ACC112 (cell line): Measurements from ENCODE around the gene PDE9A.
A peak's percentile ranks its signal among the peaks of the same experiment; 100 is the strongest.

Experiments
- H2AFZ ChIP-seq: fragments of 200-600 bp; sonication (generic); one replicate; pipeline ENCODE4 v1.6.0; 2017; ENCODE audit warnings: antibody characterized with exemption, low read length; ENCODE audit not compliant: unreplicated experiment
- H3K27ac ChIP-seq: fragments of 200-600 bp; sonication (generic); 2 replicates; pipeline ENCODE4 v1.5.1; 2014; ENCODE audit warnings: low read depth, mild to moderate bottlenecking, antibody characterized with exemption, low read length, moderate library complexity
- H3K27me3 ChIP-seq: fragments of 200-600 bp; sonication (generic); 2 replicates; pipeline ENCODE4 v1.6.1; 2014; ENCODE audit warnings: mild to moderate bottlenecking, antibody characterized with exemption, low read length, moderate library complexity, mixed read lengths; ENCODE audit not compliant: insufficient read depth
- H3K36me3 ChIP-seq: fragments of 200-600 bp; sonication (generic); 2 replicates; pipeline ENCODE4 v1.6.1; 2016; ENCODE audit warnings: mild to moderate bottlenecking, antibody characterized with exemption, low read length, moderate library complexity, mixed read lengths; ENCODE audit not compliant: insufficient read depth
- H3K4me1 ChIP-seq: fragments of 200-600 bp; sonication (generic); one replicate; pipeline ENCODE4 v1.6.1; 2016; ENCODE audit warnings: low read length, mixed read lengths; ENCODE audit not compliant: insufficient read depth, unreplicated experiment, control insufficient read depth
- H3K4me3 ChIP-seq: fragments of 200-600 bp; sonication (generic); 2 replicates; pipeline ENCODE4 v1.5.1; 2014; ENCODE audit warnings: mild to moderate bottlenecking, low read depth, low read length
- H3K79me2 ChIP-seq: fragments of 200-600 bp; sonication (generic); one replicate; pipeline ENCODE4 v1.6.0; 2016; ENCODE audit warnings: low read length; ENCODE audit not compliant: control insufficient read depth, unreplicated experiment, insufficient read depth

Gene PDE9A

DNA sequence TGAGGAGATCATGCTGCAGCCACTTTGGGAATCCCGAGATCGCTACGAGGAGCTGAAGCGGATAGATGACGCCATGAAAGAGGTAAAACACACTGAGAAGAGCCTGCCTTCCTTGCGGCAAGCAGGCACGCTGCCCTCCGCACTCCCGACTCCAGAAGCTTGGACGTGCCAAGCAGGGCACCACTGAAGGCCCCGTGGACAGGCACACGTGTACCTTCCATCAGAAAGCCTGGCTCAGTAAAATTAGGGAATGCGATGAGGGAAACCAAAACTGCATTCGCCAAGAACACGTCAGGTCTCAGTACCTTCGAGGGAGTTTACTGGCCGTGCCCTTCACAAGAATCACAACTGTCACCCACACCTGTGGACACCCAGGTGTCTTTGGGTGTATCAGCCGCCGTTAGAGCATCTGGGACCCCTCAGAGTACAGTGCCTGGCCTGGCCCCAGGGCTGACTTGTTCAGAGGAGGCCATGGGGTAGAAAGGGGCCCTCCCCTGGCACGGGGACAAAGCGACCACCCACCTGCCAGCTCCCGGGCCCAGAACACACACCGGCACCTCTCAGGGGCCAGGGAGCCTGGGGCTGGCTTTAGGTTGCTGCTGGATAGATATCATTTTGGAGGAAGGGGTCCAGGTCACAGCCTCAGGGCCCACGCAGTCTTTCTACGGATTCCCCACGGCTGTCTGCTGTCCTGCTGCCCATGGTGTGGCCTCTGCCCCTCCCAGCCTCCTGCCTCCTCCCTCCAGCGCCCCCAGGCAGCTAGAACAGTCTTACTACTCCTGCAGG, 117.5 kb downstream of the PDE9A start:
- H3K36me3 ChIP-seq = no peaks in the 10 kb centered on the region

DNA sequence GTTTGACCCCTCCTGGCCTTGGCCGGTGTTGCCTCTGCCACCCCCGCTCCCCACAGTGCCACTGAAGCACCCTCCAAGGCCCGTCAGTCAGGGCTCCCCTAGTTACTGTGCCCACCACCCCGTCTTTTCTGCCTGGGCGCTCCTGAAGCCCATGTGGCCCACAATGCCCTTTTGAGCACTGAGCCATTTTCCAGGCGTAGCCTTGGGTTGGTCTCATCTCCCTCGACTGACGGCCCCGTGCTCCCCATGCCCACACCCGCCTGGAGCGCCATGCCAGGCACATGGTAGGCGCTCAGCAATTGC, 118.0 kb downstream of the PDE9A start:
- no peaks in the 10 kb centered on the region for H3K4me1 ChIP-seq
- no peaks in the 10 kb centered on the region for H3K27me3 ChIP-seq
- no peaks in the 10 kb centered on the region for H3K36me3 ChIP-seq
- no peaks in the 10 kb centered on the region for H3K79me2 ChIP-seq
- H3K27ac ChIP-seq = no peak overlapping the region
- H3K4me3 ChIP-seq = no peak overlapping the region
- H2AFZ ChIP-seq = no peak overlapping the region

More for the DNA sequence above, 117.5 kb downstream of the PDE9A start:
- Histone ChIP-seq H3K27me3 (no peaks in the 10 kb centered on the region), H2AFZ (no peak overlapping the region), H3K4me3 (no peak overlapping the region), H3K27ac (no peak overlapping the region), H3K79me2 (no peaks in the 10 kb centered on the region), H3K4me1 (no peaks in the 10 kb centered on the region)

GRCh38 chr21:42775123-42775522, 121.7 kb downstream of the PDE9A start:
- Histone ChIP-seq H3K4me1 (no peaks in the 10 kb centered on the region), H3K79me2 (no peaks in the 10 kb centered on the region), H3K4me3 (no peak overlapping the region), H2AFZ (no peak overlapping the region), H3K36me3 (no peaks in the 10 kb centered on the region), H3K27ac (no peak overlapping the region), H3K27me3 (peaks cover 10% of the 10 kb centered on the region)

DNA sequence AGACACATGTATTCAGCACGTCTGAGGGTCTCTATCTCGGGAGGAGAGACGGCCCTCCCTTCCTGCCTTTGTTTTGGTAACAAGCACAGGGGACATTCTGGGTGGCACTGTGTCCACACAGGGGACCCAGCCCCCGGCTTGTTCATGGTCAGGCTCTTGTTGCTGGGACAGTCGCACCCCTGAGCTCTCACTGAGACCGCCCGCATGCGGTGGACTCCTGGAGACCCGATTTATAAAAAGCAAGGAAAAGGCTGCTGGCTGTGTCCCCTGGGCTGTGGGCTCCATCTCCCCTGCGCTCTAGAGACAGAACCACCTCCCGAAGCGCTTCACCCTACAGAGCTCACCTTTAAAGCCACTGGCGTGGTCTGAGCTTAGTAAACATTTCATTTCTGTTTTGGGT, 122.5 kb downstream of the PDE9A start:
- Histone ChIP-seq H2AFZ (no peak overlapping the region), H3K27ac (no peak overlapping the region), H3K79me2 (no peaks in the 10 kb centered on the region), H3K4me3 (no peak overlapping the region), H3K4me1 (no peaks in the 10 kb centered on the region), H3K36me3 (no peaks in the 10 kb centered on the region), H3K27me3 (peaks cover 18% of the 10 kb centered on the region)

DNA sequence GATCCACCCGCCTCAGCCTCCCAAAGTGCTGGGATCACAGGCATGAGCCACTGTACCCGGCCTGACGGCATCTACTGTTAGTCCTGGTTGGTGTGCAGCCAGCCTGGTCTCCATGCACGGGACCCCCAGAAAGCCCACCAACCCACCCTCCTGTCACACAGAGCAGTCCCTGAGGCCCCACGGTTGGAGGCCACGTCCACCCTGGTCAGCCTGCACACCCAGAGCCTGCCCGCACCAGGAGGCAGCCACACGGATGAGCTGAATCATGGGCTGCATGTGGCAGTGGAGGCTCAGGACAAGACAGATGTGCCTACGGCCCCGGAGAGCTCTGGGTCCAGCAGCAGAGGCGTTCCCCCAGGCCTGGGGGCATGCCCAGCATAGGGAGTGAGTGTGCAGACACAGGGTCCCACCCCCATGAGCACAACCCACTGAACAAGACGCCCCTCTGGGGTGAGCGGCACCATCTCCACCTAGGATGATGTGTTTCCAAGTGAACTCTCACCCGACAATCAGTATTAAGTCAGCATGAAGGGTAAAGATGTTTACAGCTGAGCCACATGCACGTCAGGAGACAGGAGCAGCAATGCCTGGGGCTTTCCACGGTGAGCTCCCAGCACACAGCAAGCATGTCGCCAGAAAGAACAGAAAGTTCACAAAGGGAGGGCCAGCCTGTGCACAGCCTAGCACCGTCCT, 123.8 kb downstream of the PDE9A start:
- Histone ChIP-seq H3K79me2 (no peaks in the 10 kb centered on the region), H2AFZ (no peak overlapping the region), H3K4me3 (no peak overlapping the region), H3K27me3 (peaks cover 29% of the 10 kb centered on the region), H3K27ac (no peak overlapping the region), H3K4me1 (no peaks in the 10 kb centered on the region), H3K36me3 (no peaks in the 10 kb centered on the region)

DNA sequence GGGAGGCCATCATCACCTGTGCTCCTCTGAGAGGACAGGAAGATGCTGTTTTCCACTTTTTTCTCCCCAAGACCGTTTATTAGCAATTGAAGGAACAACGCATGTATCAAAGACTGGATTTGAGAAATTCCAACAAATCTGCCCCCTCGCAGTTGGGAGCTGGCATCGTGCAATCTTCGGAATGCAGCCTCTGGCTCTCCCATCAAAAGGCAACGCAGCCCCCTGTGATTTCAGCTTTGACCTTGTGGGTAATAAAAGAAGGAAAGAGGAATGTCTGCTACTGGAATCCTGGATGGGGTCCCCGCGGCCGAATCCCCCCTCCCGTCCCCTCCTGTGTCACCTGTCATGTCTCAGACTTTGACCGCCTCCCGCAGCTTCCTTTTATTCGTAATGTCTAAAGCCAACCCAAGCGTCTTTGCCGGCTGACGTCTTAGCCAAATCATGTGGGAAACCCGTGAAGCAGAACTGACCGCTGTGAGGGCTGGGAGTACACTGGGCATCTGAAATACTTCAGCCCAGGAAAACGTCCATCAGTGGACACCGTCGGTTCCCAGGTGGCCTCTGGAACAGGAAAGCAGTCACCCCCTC, 124.4 kb downstream of the PDE9A start:
- H3K27me3 ChIP-seq = peaks cover 36% of the 10 kb centered on the region
- H3K4me1 ChIP-seq = no peaks in the 10 kb centered on the region
- no peak overlapping the region for H3K27ac ChIP-seq
- no peaks in the 10 kb centered on the region for H3K79me2 ChIP-seq
- H2AFZ ChIP-seq = no peak overlapping the region
- no peak overlapping the region for H3K4me3 ChIP-seq
- H3K36me3 ChIP-seq = no peaks in the 10 kb centered on the region

- no peaks in the 10 kb centered on the region for H3K79me2 ChIP-seq
- H3K4me1 ChIP-seq = no peaks in the 10 kb centered on the region
- H3K27me3 ChIP-seq = peaks cover 38% of the 10 kb centered on the region
- H2AFZ ChIP-seq = no peak overlapping the region
- no peak overlapping the region for H3K4me3 ChIP-seq
- H3K27ac ChIP-seq = no peak overlapping the region
- no peaks in the 10 kb centered on the region for H3K36me3 ChIP-seq
Observed at GRCh38 chr21:42779431-42779861, 126.0 kb downstream of the PDE9A start.

DNA sequence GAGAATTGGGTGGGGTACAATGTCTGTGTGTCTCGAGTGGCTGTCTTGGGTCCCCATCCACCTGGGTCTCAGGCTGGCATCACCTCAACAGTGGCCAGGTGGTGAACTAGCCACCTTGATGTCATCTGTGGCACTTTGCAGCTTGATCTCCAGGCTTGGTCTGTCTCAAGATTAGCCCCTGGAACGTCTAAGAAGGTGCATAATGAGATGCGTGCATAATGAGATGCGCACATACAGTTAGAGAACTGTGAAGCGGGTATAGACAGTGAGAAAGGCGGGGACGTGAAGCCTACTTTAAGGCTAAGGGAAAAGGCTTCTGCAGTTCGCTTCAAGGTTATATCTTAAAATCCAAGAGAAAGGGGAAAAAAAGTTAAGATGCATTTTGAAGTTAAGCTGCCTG, 127.2 kb downstream of the PDE9A start:
- Histone ChIP-seq H3K27ac (no peak overlapping the region), H2AFZ (no peak overlapping the region), H3K4me1 (no peaks in the 10 kb centered on the region), H3K4me3 (peak overlapping the region; percentile 63; the same call in 1 of the 2 replicates), H3K36me3 (no peaks in the 10 kb centered on the region), H3K79me2 (no peaks in the 10 kb centered on the region), H3K27me3 (peaks cover 45% of the 10 kb centered on the region)

DNA sequence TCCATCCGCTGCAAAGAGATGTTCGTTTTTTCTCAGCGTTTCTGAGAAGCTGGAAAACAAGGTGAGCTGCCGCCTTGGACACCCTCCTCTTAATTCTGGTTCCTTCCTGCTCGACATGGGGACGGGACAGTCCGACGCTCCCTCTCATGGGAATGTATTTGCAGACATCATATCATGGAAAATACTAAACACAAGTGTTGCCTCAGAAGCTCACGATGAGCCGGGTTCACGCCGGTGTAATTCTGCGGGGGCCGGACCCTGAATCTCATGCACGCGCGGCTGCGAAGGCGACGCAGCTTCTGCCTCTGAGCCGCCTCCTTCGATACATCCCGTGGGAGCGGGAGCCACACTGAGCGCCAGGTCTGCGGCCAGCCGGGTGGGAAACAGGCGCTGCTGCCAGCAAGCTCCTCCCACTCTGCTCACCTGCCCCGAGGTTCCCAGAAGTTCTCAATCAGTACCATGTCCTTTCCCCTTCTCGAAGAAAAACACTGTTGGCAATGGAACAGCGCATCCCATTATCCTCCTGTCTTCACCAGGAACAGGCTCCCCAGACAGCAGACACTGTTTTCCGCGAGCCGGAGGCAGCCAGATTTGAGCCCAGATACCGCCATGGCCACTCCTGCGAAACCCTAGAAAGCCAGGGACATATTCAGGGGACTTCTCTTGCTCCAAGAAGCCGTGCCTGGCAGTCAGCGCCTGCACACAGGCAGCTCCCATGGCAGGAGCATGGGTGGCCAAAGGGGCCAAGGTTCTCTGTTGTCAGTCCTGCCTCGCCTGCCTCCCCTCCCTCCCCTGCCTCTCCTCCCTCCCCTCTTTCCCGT, 127.9 kb downstream of the PDE9A start:
- Histone ChIP-seq H2AFZ (peak overlapping the region; percentile 67), H3K4me3 (peak overlapping the region; percentile 63), H3K4me1 (no peaks in the 10 kb centered on the region), H3K27me3 (peaks cover 52% of the 10 kb centered on the region), H3K27ac (no peak overlapping the region), H3K36me3 (no peaks in the 10 kb centered on the region), H3K79me2 (no peaks in the 10 kb centered on the region)

DNA sequence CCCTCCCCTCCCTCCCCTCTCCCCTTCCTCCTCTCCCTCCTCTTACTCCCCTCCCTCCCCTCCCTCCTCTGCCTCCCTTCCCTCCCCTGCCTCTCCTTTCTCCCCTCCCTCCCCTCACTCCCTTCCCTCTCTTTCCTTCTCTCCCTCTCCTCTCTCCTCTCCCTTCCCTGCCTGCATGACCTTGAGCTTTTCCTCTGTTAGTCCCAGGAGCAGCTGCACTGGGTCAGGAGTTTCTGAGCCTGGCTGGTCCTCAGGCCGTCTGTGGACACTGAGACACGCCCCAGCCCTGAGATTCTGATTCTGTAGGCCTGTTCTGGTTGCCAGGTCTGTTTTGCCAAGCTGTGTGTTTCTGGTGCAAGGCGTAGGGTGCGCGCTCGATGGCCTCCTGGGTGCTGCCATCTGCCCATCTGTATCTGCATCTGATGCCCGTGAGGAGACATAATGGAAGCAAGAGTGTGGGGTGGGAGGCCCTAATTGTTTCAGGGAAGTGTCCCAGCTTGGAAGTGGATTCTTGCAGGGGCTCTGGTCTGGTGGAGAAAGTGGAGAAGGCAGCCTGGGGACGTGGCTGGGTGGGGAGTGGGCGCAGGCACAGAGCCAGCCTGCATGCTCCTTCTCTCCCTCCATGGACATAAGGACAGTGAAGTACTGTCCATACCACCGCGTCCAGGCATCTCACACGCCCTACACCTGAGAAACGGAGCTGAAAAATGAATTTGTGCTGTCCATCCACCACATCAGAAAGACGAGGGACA, 128.7 kb downstream of the PDE9A start:
- Histone ChIP-seq H3K27me3 (peaks cover 60% of the 10 kb centered on the region), H2AFZ (no peak overlapping the region), H3K36me3 (no peaks in the 10 kb centered on the region), H3K27ac (no peak overlapping the region), H3K4me3 (no peak overlapping the region), H3K4me1 (no peaks in the 10 kb centered on the region), H3K79me2 (no peaks in the 10 kb centered on the region)
